NCI-H510A treated with DMSO at 0.1 percent for 48 hours (cell line): ENCODE data around the gene GDPD4.

Experiments used
- DNase-seq: peaks from one replicate; lab custom pipeline; 2025; lab: John Stamatoyannopoulos, UW

Gene GDPD4

DNA sequence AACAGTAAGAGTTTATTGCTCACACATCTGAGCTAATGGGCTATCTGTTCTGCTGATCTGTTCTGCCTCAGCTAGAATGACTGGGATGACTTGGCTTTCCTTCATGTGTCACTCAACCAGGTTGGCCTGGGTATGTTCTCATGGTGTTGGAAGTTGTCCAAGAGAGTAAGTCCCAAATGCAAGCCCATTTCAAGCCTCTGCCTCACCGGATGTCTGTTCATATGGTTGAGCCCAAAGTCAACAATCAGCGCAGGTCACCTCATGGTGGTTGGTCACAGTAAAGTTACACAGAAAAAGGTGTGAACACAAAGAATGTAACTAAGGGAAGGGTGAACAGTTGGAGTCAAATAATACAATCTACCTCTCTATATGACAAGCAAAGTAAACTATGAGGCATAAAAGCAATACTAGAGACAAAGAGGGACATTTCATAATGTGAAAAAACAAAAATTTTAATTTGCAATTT, 1.9 kb downstream of the GDPD4 start:
- peak; percentile 52 for DNase-seq

- DNase-seq = no peak
These were observed 7.4 kb downstream of the GDPD4 start for GRCh38 chr11:77294040-77294439.

- no peak for DNase-seq
These were observed 11.7 kb downstream of the GDPD4 start for GRCh38 chr11:77289737-77290136.

- DNase-seq = no peak
These were observed 13.7 kb downstream of the GDPD4 start for GRCh38 chr11:77287615-77288273.

- no peak for DNase-seq
These were observed 14.3 kb downstream of the GDPD4 start for GRCh38 chr11:77287136-77287535.

- no peak for DNase-seq
These were observed 16.7 kb downstream of the GDPD4 start for GRCh38 chr11:77284476-77285468.

- DNase-seq = no peak
These were observed 18.4 kb downstream of the GDPD4 start for GRCh38 chr11:77283101-77283500.

DNA sequence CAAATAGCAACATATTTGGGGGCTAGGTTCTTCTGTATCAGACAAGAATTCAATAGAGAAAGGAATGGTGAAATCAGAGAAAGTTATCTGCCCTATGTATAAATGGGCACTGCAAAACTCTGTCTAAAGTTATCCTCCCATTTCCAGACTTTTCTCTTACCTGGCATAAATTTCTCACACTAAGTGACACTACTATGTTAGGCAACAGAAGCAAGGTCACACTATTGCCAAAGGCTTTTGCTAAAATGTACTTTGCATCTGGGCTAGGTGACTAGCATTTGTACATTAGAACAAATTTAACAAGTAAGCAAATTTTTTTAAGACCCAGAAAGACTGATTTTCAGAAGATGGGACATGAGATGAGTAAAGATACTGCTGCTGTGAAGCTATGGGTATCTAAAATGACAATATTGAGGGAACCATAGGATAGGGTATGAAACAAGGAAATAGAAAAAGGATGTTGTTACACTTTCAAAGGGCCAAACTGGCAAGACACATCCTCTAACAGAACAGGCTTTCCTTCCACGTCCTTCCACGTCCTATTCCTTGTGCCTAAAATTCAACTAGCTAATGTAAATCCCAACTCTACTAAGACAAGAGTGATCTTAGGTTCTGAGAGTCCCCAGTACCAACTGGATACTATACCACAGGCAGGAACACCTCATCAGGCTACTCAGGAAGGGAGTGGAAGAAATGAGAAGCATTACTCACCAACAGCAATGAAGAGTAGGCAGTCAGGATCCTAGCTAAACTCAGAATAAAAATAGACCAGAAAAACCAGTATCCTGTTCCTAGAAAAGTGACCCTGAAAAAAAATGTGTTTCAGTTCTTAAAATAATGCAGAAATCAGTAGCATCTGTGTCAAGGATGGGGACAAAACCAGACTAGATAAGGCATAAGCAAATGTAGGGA, 22.6 kb downstream of the GDPD4 start:
- no peak for DNase-seq

- DNase-seq = no peak
These were observed 25.2 kb downstream of the GDPD4 start for GRCh38 chr11:77276271-77276670.

DNA sequence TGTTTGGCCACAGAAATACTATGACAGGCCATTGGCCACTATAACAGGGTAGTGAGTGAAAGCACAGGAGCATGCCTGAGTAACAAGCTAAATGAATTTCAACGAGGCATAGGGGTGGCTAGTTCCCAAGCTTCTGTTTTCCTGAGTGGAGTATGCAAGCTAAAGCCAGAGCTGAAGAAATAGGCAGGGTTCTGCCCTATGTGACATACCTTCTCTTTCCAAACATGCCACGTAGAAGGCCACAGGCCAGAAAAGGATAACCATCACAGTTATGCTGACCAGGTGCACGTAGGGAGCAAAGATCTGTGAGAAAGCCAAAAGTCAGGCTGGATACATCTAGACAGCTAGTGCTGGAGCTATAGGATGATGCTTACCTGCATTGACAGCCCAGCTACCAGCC, 30.6 kb downstream of the GDPD4 start:
- no peak for DNase-seq

DNA sequence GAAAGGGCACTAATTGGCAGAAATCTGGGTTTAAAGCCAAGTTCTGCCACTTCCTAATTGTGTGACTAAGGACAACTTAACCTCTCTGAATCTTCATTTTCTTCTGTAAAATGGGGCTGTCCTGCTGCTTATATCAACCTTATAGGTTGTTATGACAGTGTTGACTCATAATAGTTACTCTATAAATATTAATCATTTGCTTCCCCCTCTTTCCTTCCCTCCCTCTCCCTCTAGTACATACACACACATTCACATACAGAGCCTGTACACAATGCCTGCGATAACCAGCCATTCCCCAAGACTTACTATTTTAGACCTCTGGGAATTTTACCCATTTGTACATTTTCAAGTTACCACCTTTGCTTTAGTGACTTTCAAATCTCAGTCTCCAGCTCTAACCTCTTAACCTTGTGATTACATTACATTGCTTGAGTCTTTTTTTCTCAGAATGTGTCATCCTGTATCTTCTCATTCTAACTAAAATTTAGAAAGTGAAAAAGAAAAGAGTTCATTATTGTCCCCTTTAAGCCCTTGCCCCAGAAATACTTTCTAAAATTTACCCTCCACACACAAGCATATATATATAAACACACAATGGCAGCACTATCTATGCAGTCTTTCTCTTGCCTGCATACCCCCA, 31.9 kb downstream of the GDPD4 start:
- no peak for DNase-seq

GRCh38 chr11:77267962-77268361, 33.5 kb downstream of the GDPD4 start:
- DNase-seq = no peak

DNA sequence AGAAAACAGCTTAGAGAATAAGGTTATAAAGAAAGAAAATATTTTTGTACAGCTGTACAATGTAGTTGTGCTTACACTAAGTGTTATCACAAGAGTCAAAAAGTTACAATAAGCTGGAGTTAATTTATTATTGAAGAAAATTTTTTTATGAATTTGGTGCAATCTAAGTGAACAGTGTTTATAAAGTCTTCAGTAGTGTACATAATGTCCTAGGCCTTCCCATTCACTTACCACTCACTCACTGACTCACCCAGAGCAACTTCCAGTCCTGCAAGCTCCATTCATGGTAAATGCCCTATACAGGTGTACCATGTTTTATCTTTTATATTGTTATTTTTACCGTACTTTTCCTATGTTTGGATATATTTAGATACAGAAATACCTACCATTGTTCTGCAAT, 34.7 kb downstream of the GDPD4 start:
- no peak for DNase-seq

- no peak for DNase-seq
These were observed 38.7 kb downstream of the GDPD4 start for GRCh38 chr11:77262803-77263202.

GRCh38 chr11:77259641-77260040, 41.8 kb downstream of the GDPD4 start:
- no peak for DNase-seq

DNA sequence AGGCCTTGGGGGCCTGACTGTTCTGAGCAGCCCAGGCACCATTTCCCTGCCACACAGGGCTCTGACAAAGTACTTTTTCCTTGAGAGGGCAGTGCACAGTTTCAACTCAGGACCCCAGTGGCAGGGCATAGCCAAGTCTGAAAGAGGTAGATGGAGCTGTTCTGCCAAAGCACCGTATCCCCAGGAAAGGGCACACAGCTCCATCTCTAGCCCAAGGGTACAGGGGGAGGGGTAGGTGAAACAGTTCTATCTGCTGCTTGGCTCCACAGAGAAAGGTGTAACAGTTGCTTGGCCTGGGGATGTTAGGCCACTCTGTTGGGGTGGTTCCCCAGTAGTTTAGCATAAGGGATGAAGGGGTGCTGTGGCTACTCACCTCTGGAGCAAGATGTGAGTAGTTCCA, 47.8 kb downstream of the GDPD4 start:
- DNase-seq = no peak

DNA sequence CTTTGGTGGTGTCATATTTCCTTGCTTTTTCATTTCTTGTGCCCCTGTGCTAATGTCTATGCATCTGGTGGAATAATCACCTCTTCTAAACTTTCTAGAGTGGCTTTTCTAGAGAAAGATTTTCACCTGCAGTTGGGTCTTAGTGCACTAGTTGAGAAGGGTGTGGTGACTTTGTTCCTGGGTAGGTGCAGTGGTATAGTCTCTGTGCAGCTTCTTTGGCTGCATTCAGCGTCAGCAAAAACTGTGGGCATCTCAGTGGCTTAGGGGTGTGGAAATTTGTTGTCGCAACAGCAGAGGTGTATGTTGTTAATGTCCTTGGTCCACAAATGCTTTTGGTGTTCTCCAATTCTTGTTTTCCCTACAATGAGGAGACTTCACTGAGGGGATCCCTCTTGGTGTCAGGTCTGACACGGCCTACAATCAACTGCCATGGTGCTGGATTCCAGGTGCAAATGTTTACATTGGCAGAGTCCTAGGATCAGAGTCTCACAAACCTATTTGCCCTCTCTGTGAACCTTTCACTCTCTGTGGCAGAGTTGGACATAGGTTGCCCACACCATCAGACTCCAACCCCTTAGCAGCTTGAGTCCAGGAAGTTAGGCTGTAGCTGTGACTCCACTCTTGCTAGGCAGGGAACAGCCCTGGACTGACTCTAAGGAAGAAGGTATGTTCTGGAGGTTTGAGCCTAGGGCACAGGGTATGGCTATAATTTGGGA, 48.8 kb downstream of the GDPD4 start:
- no peak for DNase-seq

DNA sequence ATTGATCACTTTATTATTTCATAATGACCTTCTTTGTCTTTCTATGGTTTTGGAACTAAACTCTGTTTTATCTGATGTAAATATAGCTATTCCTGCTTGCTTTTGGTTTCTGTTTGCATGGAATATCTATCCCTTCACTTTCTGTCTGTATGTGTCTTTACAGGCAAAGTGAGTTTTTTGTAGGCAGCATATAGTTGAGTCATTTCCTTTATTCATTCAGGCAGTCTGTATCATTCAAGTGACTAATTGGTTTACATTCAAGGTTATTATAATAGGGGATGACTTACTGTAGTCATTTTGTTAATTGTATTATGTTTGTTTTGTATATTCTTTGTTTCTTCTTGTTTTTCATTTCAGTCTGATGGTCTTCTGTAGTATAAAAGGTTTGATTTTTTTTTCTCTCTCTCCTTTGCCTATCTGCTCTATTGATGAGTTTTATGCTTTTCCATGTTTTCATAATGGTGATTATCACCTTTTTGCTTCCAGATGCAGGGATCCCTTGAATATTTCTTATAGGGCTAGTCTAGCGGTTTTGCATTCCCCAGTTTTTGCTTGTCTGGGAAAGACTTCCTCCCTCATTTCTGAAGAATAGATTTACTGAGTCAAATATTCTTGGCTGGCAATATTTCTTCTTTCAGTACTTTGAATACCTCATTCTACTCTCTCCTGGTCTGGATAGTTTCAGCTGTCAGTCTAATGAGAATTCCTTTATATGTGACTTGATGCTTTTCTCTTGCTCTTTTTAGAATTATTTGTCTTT, 50.4 kb downstream of the GDPD4 start:
- no peak for DNase-seq

- no peak for DNase-seq
These were observed 52.1 kb downstream of the GDPD4 start for GRCh38 chr11:77249427-77249826.
